Gastroesophageal sphincter (tissue), 3 donors: ENCODE data around the gene TBC1D14.

Experiments used
- POLR2A ChIP-seq, 2 donors: fragments of 450-650 bp; IDR thresholded peaks; one replicate each; pipeline ENCODE4 v1.6.1; 2017; ENCODE audit warnings: antibody characterized with exemption in 2 of 2, mild to moderate bottlenecking in 2 of 2, moderate library complexity in 1 of 2
- TF ChIP-seq, protein P1 (sequence below), 4 experiments: fragments of 200-600 bp in 2 of 4; fragments of 450-650 bp in 2 of 4; sonication (generic) in 1 of 4; IDR thresholded peaks; one replicate each; pipeline ENCODE4 v1.5.1; 2017 to 2019; ENCODE audit warnings: antibody characterized with exemption in 4 of 4, mild to moderate bottlenecking in 2 of 4, moderate library complexity in 2 of 4

GRCh38 chr4:6974138-6974848 is 64.7 kb downstream of the TBC1D14 start:
- TF ChIP-seq POLR2A (IDR thresholded peaks at IDR 0.05) = no peak
- TF ChIP-seq, protein P1, sequence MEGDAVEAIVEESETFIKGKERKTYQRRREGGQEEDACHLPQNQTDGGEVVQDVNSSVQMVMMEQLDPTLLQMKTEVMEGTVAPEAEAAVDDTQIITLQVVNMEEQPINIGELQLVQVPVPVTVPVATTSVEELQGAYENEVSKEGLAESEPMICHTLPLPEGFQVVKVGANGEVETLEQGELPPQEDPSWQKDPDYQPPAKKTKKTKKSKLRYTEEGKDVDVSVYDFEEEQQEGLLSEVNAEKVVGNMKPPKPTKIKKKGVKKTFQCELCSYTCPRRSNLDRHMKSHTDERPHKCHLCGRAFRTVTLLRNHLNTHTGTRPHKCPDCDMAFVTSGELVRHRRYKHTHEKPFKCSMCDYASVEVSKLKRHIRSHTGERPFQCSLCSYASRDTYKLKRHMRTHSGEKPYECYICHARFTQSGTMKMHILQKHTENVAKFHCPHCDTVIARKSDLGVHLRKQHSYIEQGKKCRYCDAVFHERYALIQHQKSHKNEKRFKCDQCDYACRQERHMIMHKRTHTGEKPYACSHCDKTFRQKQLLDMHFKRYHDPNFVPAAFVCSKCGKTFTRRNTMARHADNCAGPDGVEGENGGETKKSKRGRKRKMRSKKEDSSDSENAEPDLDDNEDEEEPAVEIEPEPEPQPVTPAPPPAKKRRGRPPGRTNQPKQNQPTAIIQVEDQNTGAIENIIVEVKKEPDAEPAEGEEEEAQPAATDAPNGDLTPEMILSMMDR (IDR thresholded peaks at IDR 0.05) = peak; percentile 96 to 97 (median 97)
